Liver (tissue), 9 donors: ENCODE results near the gene TCF12. TPM values are rescaled to one million over a fixed set of nuclear protein-coding genes. Genes with fewer than 3 reads are reported as not detected.

Experiments
- DNase-seq: peaks from one replicate; pipeline ENCODE4 v3.0.0-alpha.2; 2017; ENCODE audit warnings: low spot score
- H3K27ac ChIP-seq, 2 donors: one replicate each; pipeline ENCODE4 v1.7.0; 2013; ENCODE audit warnings: inconsistent platforms in 2 of 2, low read length in 2 of 2, control low read depth in 1 of 2, low read depth in 1 of 2, mild to moderate bottlenecking in 1 of 2
- H3K27me3 ChIP-seq, 4 donors: one replicate each; pipeline versions ENCODE4 v1.6.1 to v1.7.0; 2013; ENCODE audit warnings: low read length in 3 of 4, inconsistent platforms in 1 of 4, mild to moderate bottlenecking in 1 of 4, moderate library complexity in 1 of 4; ENCODE audit not compliant: control insufficient read depth in 4 of 4, insufficient read depth in 4 of 4
- H3K36me3 ChIP-seq, 4 donors: one replicate each; pipeline versions ENCODE4 v1.6.1 to v1.7.0; 2013; ENCODE audit warnings: low read length in 3 of 4, mild to moderate bottlenecking in 3 of 4, low read depth in 1 of 4, moderate library complexity in 1 of 4; ENCODE audit not compliant: control insufficient read depth in 4 of 4, insufficient read depth in 3 of 4
- H3K4me1 ChIP-seq, 4 donors: one replicate each; pipeline versions ENCODE4 v1.6.1 to v1.7.0; 2013; ENCODE audit warnings: low read length in 3 of 4, mild to moderate bottlenecking in 3 of 4, moderate library complexity in 1 of 4; ENCODE audit not compliant: control insufficient read depth in 4 of 4, insufficient read depth in 4 of 4
- H3K4me3 ChIP-seq, 3 donors: one replicate each; pipeline versions ENCODE4 v1.6.1 to v1.7.0; 2013; ENCODE audit warnings: low read length in 3 of 3, control low read depth in 1 of 3, low read depth in 1 of 3, mild to moderate bottlenecking in 1 of 3
- H3K9ac ChIP-seq, 2 donors: one replicate each; pipeline ENCODE4 v1.7.0; 2013; ENCODE audit warnings: low read length in 2 of 2, mild to moderate bottlenecking in 2 of 2, moderate library complexity in 2 of 2, control low read depth in 1 of 2, low read depth in 1 of 2
- H3K9me3 ChIP-seq, 4 donors: one replicate each; pipeline versions ENCODE4 v1.6.1 to v1.7.0; 2013; ENCODE audit warnings: low read length in 3 of 4; ENCODE audit not compliant: control insufficient read depth in 4 of 4
- EGR1 ChIP-seq, 2 donors: IDR thresholded peaks; 2 replicates each; pipeline ENCODE4 v1.6.1; 2016 to 2018; ENCODE audit warnings: antibody characterized with exemption in 2 of 2, low read depth in 2 of 2
- FOXA1 ChIP-seq: IDR thresholded peaks from 2 replicates; pipeline ENCODE4 v1.6.1; 2016; ENCODE audit warnings: antibody characterized with exemption
- FOXA2 ChIP-seq: IDR thresholded peaks from 2 replicates; pipeline ENCODE4 v1.6.1; 2016; ENCODE audit warnings: antibody characterized with exemption
- GABPA ChIP-seq, 2 donors: IDR thresholded peaks in 1 of 2; conservative IDR thresholded peaks in 1 of 2; 2 replicates each; pipeline ENCODE4 v1.6.1; 2016; ENCODE audit warnings: antibody characterized with exemption in 2 of 2, mild to moderate bottlenecking in 1 of 2, moderate library complexity in 1 of 2
- NR2F2 ChIP-seq: IDR thresholded peaks from 2 replicates; pipeline ENCODE4 v1.6.1; 2016; ENCODE audit warnings: antibody characterized with exemption
- RAD21 ChIP-seq, 2 donors: IDR thresholded peaks; 2 replicates each; pipeline ENCODE4 v1.6.1; 2016; ENCODE audit warnings: antibody characterized with exemption in 2 of 2, mild to moderate bottlenecking in 2 of 2
- RXRA ChIP-seq, 2 donors: IDR thresholded peaks; 2 replicates each; pipeline ENCODE4 v1.6.1; 2017 to 2018; ENCODE audit warnings: antibody characterized with exemption in 2 of 2, mild to moderate bottlenecking in 1 of 2
- SP1 ChIP-seq: IDR thresholded peaks from 2 replicates; pipeline ENCODE4 v1.6.1; 2018; ENCODE audit warnings: antibody characterized with exemption, mild to moderate bottlenecking
- TAF1 ChIP-seq: conservative IDR thresholded peaks from 2 replicates; pipeline ENCODE4 v1.6.1; 2016; ENCODE audit warnings: antibody characterized with exemption, mild to moderate bottlenecking
- YY1 ChIP-seq: IDR thresholded peaks from 2 replicates; pipeline ENCODE4 v1.6.1; 2016; ENCODE audit warnings: antibody characterized with exemption, mild to moderate bottlenecking
- WGBS: extraction: QIAGEN DNeasy Blood & Tissue Kit; methylation state at CpG from one replicate; pipeline ENCODE4 v1.1.7; 2013; 5-methylcytosine and 5-hydroxymethylcytosine counted together
- polyA plus RNA-seq, 2 donors: library from polyadenylated mRNA; stranded (reverse) in 1 of 2; unstranded in 1 of 2; fragments of 200-250 nt in 1 of 2; fragments of >200 nt in 1 of 2; fragmentation: Nextera tagmentation in 1 of 2; extraction: Ambion mirVana in 1 of 2; gene quantifications; one replicate each; pipeline versions ENCODE4 v1.2.1 to v1.2.3, GENCODE V29; 2013 to 2015
- total RNA-seq, 2 donors: library from RNA; depleted of rRNA; stranded (reverse); fragments of >200 nt; gene quantifications; one replicate each; pipeline ENCODE4 v1.2.3, GENCODE V29; 2014
- TF ChIP-seq, protein P1 (sequence below): IDR thresholded peaks from 2 replicates; pipeline ENCODE4 v1.6.1; 2016; ENCODE audit warnings: antibody characterized with exemption
- TF ChIP-seq, protein P2 (sequence below): IDR thresholded peaks from 2 replicates; pipeline ENCODE4 v1.6.1; 2016; ENCODE audit warnings: antibody characterized with exemption
- TF ChIP-seq, protein P3 (sequence below): IDR thresholded peaks from 2 replicates; pipeline ENCODE4 v1.6.1; 2016; ENCODE audit warnings: antibody characterized with exemption, mild to moderate bottlenecking
- TF ChIP-seq, protein P4 (sequence below): IDR thresholded peaks from 2 replicates; pipeline ENCODE4 v1.6.1; 2016; ENCODE audit warnings: antibody characterized with exemption
- donor health status: healthy.
- donor health status: healthy.
- donor health status: healthy.
- donor health status: healthy.
- donor health status: healthy.

Gene TCF12
- total and polyA plus RNA-seq, 4 donors: 8.7 to 38.3 (median 22.3) TPM

DNA sequence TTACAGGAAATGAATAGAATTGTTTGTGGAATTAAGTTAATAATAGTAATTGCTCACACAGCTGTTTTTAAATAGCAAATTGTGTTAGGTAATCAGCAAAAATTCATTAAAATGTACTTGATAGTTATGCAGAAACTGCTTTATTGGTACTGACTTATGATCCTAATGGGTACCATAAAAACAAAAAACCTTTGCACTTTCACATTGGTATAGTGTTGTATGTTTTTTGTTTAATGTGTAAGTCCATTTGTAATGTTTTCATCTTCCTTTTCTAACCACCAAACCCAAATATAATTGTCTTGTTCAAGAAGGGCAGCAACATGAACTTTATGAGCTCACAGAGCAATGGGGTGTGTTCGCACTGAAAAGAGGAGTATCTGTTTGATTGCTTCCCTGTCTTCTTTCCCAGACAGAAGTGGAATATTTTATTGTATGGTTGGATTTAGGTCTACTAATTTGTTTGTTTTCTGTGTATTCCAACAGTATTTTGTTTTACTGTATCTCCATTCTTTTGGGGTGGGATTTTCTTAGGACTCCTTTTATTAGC, 135.8 kb downstream of the TCF12 start:
- WGBS: 89% methylated on average over 1 of the region's 1 CpG
- H3K36me3 ChIP-seq: no peaks in the 10 kb centered on the region
- no peak for DNase-seq
- H3K9me3 ChIP-seq: no peaks in the 10 kb centered on the region
- TF ChIP-seq FOXA2 (no peak), FOXA1 (no peak)
- no peak overlapping the region for H3K9ac ChIP-seq
- no peak overlapping the region for H3K4me3 ChIP-seq
- H3K27ac ChIP-seq: no peak overlapping the region
- H3K27me3 ChIP-seq: no peaks in the 10 kb centered on the region
- peaks cover 3 to 11% (median 6%) of the 10 kb centered on the region in 4 donors for H3K4me1 ChIP-seq

DNA sequence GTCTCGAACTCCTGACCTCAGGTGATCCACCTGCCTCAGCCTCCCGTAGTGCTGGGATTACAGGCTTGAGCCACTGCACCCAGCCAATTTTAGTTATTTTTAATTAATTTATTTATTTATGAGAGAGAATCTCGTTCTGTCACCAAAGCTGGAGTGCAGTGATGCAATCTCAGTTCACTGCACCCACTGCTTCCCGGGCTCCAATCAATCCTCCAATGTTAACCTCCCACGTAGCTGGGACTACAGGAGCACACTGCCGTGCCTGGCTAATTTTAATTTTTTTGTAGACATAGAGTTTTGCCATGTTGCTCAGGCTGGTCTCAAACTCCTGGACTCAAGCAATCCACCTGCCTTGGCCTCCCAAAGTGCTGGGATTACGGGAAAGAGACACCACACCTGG, 137.9 kb downstream of the TCF12 start:
- no peak for DNase-seq
- Histone ChIP-seq H3K9me3 (no peaks in the 10 kb centered on the region), H3K4me1 (peaks cover 3 to 11% (median 6%) of the 10 kb centered on the region in 4 donors), H3K27me3 (no peaks in the 10 kb centered on the region), H3K4me3 (no peak overlapping the region), H3K36me3 (no peaks in the 10 kb centered on the region), H3K9ac (no peak overlapping the region), H3K27ac (no peak overlapping the region)
- TF ChIP-seq, protein P1, sequence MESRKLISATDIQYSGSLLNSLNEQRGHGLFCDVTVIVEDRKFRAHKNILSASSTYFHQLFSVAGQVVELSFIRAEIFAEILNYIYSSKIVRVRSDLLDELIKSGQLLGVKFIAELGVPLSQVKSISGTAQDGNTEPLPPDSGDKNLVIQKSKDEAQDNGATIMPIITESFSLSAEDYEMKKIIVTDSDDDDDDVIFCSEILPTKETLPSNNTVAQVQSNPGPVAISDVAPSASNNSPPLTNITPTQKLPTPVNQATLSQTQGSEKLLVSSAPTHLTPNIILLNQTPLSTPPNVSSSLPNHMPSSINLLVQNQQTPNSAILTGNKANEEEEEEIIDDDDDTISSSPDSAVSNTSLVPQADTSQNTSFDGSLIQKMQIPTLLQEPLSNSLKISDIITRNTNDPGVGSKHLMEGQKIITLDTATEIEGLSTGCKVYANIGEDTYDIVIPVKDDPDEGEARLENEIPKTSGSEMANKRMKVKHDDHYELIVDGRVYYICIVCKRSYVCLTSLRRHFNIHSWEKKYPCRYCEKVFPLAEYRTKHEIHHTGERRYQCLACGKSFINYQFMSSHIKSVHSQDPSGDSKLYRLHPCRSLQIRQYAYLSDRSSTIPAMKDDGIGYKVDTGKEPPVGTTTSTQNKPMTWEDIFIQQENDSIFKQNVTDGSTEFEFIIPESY: no peak
- TF ChIP-seq, protein P2, sequence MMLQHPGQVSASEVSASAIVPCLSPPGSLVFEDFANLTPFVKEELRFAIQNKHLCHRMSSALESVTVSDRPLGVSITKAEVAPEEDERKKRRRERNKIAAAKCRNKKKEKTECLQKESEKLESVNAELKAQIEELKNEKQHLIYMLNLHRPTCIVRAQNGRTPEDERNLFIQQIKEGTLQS: no peak
- no peak for TF ChIP-seq SP1
- no peak for TF ChIP-seq GABPA (IDR thresholded peaks at IDR 0.05 in 1 of 2, conservative IDR thresholded peaks at IDR 0.05 in 1 of 2)
- TF ChIP-seq, protein P3, sequence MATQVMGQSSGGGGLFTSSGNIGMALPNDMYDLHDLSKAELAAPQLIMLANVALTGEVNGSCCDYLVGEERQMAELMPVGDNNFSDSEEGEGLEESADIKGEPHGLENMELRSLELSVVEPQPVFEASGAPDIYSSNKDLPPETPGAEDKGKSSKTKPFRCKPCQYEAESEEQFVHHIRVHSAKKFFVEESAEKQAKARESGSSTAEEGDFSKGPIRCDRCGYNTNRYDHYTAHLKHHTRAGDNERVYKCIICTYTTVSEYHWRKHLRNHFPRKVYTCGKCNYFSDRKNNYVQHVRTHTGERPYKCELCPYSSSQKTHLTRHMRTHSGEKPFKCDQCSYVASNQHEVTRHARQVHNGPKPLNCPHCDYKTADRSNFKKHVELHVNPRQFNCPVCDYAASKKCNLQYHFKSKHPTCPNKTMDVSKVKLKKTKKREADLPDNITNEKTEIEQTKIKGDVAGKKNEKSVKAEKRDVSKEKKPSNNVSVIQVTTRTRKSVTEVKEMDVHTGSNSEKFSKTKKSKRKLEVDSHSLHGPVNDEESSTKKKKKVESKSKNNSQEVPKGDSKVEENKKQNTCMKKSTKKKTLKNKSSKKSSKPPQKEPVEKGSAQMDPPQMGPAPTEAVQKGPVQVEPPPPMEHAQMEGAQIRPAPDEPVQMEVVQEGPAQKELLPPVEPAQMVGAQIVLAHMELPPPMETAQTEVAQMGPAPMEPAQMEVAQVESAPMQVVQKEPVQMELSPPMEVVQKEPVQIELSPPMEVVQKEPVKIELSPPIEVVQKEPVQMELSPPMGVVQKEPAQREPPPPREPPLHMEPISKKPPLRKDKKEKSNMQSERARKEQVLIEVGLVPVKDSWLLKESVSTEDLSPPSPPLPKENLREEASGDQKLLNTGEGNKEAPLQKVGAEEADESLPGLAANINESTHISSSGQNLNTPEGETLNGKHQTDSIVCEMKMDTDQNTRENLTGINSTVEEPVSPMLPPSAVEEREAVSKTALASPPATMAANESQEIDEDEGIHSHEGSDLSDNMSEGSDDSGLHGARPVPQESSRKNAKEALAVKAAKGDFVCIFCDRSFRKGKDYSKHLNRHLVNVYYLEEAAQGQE: no peak
- no peak for TF ChIP-seq RAD21 (IDR thresholded peaks at IDR 0.05)
- TF ChIP-seq RXRA (IDR thresholded peaks at IDR 0.05): no peak
- no peak for TF ChIP-seq NR2F2
- TF ChIP-seq, protein P4, sequence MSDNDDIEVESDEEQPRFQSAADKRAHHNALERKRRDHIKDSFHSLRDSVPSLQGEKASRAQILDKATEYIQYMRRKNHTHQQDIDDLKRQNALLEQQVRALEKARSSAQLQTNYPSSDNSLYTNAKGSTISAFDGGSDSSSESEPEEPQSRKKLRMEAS: no peak
- no peak for TF ChIP-seq TAF1
- TF ChIP-seq YY1: no peak
- TF ChIP-seq EGR1 (IDR thresholded peaks at IDR 0.05; ENCODE audit: low read depth in 2 of 2): no peak
- 92% methylated on average over 7 of the region's 7 CpGs for WGBS
